IPS-18a (cell line): Measurements from ENCODE around the gene IMMP2L.
"Not testable (repeated sequence)": the region's sequence is repeated elsewhere in the genome, so short reads cannot be mapped to it uniquely, and the experiment has no call there.

Source experiments
- H3K27ac ChIP-seq: one replicate; pipeline ENCODE4 v1.5.1; 2013; ENCODE audit warnings: low read length
- H3K27me3 ChIP-seq: one replicate; pipeline ENCODE4 v1.6.1; 2013; ENCODE audit warnings: mild to moderate bottlenecking, low read length; ENCODE audit not compliant: control insufficient read depth, insufficient read depth
- H3K36me3 ChIP-seq: one replicate; pipeline ENCODE4 v1.6.1; 2013; ENCODE audit warnings: low read depth, low read length; ENCODE audit not compliant: control insufficient read depth
- H3K4me1 ChIP-seq: one replicate; pipeline ENCODE4 v1.6.1; 2013; ENCODE audit warnings: low read depth, low read length; ENCODE audit not compliant: control insufficient read depth
- H3K4me3 ChIP-seq: one replicate; pipeline ENCODE4 v1.5.1; 2013; ENCODE audit warnings: low read length
- H3K9ac ChIP-seq: one replicate; pipeline ENCODE4 v1.6.1; 2013; ENCODE audit warnings: mild to moderate bottlenecking, low read length, moderate library complexity
- H3K9me3 ChIP-seq: one replicate; pipeline ENCODE4 v1.6.1; 2013; ENCODE audit warnings: low read depth, low read length; ENCODE audit not compliant: control insufficient read depth

IMMP2L gene

GRCh38 chr7:111521660-111522059 is 40.6 kb downstream of the IMMP2L start:
- Histone ChIP-seq H3K27me3 (no peaks in the 10 kb centered on the region), H3K27ac (no peak overlapping the region), H3K36me3 (no peaks in the 10 kb centered on the region), H3K4me3 (no peak overlapping the region), H3K4me1 (no peaks in the 10 kb centered on the region), H3K9ac (no peak overlapping the region), H3K9me3 (no peaks in the 10 kb centered on the region)

- no peaks in the 10 kb centered on the region for H3K27me3 ChIP-seq
- no peak overlapping the region for H3K27ac ChIP-seq
- H3K4me3 ChIP-seq, result no peak overlapping the region
- H3K4me1 ChIP-seq, result no peaks in the 10 kb centered on the region
- no peaks in the 10 kb centered on the region for H3K9me3 ChIP-seq
- no peak overlapping the region for H3K9ac ChIP-seq
- H3K36me3 ChIP-seq, result no peaks in the 10 kb centered on the region
These were observed 44.0 kb downstream of the IMMP2L start for GRCh38 chr7:111518264-111518663.

GRCh38 chr7:111517549-111517951 is 44.7 kb downstream of the IMMP2L start:
- H3K4me1 ChIP-seq, result no peaks in the 10 kb centered on the region
- H3K9ac ChIP-seq, result no peak overlapping the region
- no peaks in the 10 kb centered on the region for H3K27me3 ChIP-seq
- no peak overlapping the region for H3K27ac ChIP-seq
- H3K36me3 ChIP-seq, result no peaks in the 10 kb centered on the region
- no peak overlapping the region for H3K4me3 ChIP-seq
- H3K9me3 ChIP-seq, result no peaks in the 10 kb centered on the region

GRCh38 chr7:111516612-111517011 is 45.7 kb downstream of the IMMP2L start:
- H3K27ac ChIP-seq, result no peak overlapping the region
- no peak overlapping the region for H3K4me3 ChIP-seq
- H3K27me3 ChIP-seq, result no peaks in the 10 kb centered on the region
- no peaks in the 10 kb centered on the region for H3K9me3 ChIP-seq
- H3K9ac ChIP-seq, result no peak overlapping the region
- no peaks in the 10 kb centered on the region for H3K4me1 ChIP-seq
- H3K36me3 ChIP-seq, result no peaks in the 10 kb centered on the region

GRCh38 chr7:111513566-111513965 is 48.7 kb downstream of the IMMP2L start:
- no peaks in the 10 kb centered on the region for H3K9me3 ChIP-seq
- no peaks in the 10 kb centered on the region for H3K4me1 ChIP-seq
- H3K9ac ChIP-seq, result no peak overlapping the region
- H3K4me3 ChIP-seq, result no peak overlapping the region
- H3K27me3 ChIP-seq, result no peaks in the 10 kb centered on the region
- H3K36me3 ChIP-seq, result no peaks in the 10 kb centered on the region
- no peak overlapping the region for H3K27ac ChIP-seq

- Histone ChIP-seq H3K27ac (no peak overlapping the region), H3K4me3 (no peak overlapping the region), H3K4me1 (no peaks in the 10 kb centered on the region), H3K9ac (no peak overlapping the region), H3K36me3 (no peaks in the 10 kb centered on the region), H3K9me3 (no peaks in the 10 kb centered on the region), H3K27me3 (no peaks in the 10 kb centered on the region)
These were observed 50.4 kb downstream of the IMMP2L start for GRCh38 chr7:111511845-111512244.

- Histone ChIP-seq H3K9ac (no peak overlapping the region), H3K9me3 (no peaks in the 10 kb centered on the region), H3K27me3 (no peaks in the 10 kb centered on the region), H3K4me3 (no peak overlapping the region), H3K27ac (no peak overlapping the region), H3K4me1 (no peaks in the 10 kb centered on the region), H3K36me3 (no peaks in the 10 kb centered on the region)
These were observed 51.5 kb downstream of the IMMP2L start for GRCh38 chr7:111510584-111511378.

GRCh38 chr7:111510062-111510461 is 52.2 kb downstream of the IMMP2L start:
- Histone ChIP-seq H3K9me3 (no peaks in the 10 kb centered on the region), H3K36me3 (no peaks in the 10 kb centered on the region), H3K27me3 (no peaks in the 10 kb centered on the region), H3K4me3 (no peak overlapping the region), H3K9ac (no peak overlapping the region), H3K27ac (no peak overlapping the region), H3K4me1 (no peaks in the 10 kb centered on the region)

- Histone ChIP-seq H3K27me3 (no peaks in the 10 kb centered on the region), H3K36me3 (no peaks in the 10 kb centered on the region), H3K4me3 (no peak overlapping the region), H3K4me1 (no peaks in the 10 kb centered on the region), H3K27ac (no peak overlapping the region), H3K9ac (no peak overlapping the region), H3K9me3 (no peaks in the 10 kb centered on the region)
These were observed 53.0 kb downstream of the IMMP2L start for GRCh38 chr7:111509288-111509687.

- H3K9me3 ChIP-seq, result no peaks in the 10 kb centered on the region
- no peaks in the 10 kb centered on the region for H3K4me1 ChIP-seq
- H3K36me3 ChIP-seq, result no peaks in the 10 kb centered on the region
- H3K27me3 ChIP-seq, result no peaks in the 10 kb centered on the region
- no peak overlapping the region for H3K27ac ChIP-seq
- no peak overlapping the region for H3K4me3 ChIP-seq
- no peak overlapping the region for H3K9ac ChIP-seq
These were observed 53.9 kb downstream of the IMMP2L start for GRCh38 chr7:111508387-111508786.

GRCh38 chr7:111505422-111505821 is 56.9 kb downstream of the IMMP2L start:
- not testable (repeated sequence) for H3K36me3 ChIP-seq, H3K9me3 ChIP-seq, H3K4me3 ChIP-seq, H3K27ac ChIP-seq, H3K4me1 ChIP-seq, H3K27me3 ChIP-seq, H3K9ac ChIP-seq

GRCh38 chr7:111501799-111502198 is 60.5 kb downstream of the IMMP2L start:
- not testable (repeated sequence) for H3K4me1 ChIP-seq, H3K27ac ChIP-seq, H3K36me3 ChIP-seq, H3K27me3 ChIP-seq, H3K4me3 ChIP-seq, H3K9ac ChIP-seq, H3K9me3 ChIP-seq
